ENCODE results near the gene KDM4D.

The KDM4D gene

GRCh38 chr11:94939346-94939745 is 34.2 kb upstream of the KDM4D start:
- no peak for TF ChIP-seq CTCF (IDR thresholded peaks at IDR 0.05)
- no peaks in the 10 kb centered on the region for H3K9me3 ChIP-seq (ENCODE audit: control insufficient read depth, low read length)
- H3K27ac ChIP-seq, result no peak overlapping the region
- no peak overlapping the region for H3K4me3 ChIP-seq (ENCODE audit: low read depth, low read length)
- H3K27me3 ChIP-seq (ENCODE audit: control insufficient read depth, insufficient read depth, low read length), result no peaks in the 10 kb centered on the region
- H3K4me2 ChIP-seq (ENCODE audit: low read length), result no peak overlapping the region
- H3K4me1 ChIP-seq, result peaks cover 10% of the 10 kb centered on the region
- H3K79me2 ChIP-seq, result no peaks in the 10 kb centered on the region
- no peak overlapping the region for H3K9ac ChIP-seq
- no peak overlapping the region for H2AFZ ChIP-seq
- no peaks in the 10 kb centered on the region for H3K36me3 ChIP-seq (ENCODE audit: control insufficient read depth, insufficient read depth, low read length)

- H3K27ac ChIP-seq, result no peak overlapping the region
- H3K79me2 ChIP-seq, result no peaks in the 10 kb centered on the region
- H3K9me3 ChIP-seq (ENCODE audit: control insufficient read depth, low read length), result no peaks in the 10 kb centered on the region
- no peak for TF ChIP-seq CTCF (IDR thresholded peaks at IDR 0.05)
- H3K4me2 ChIP-seq (ENCODE audit: low read length), result no peak overlapping the region
- H2AFZ ChIP-seq, result no peak overlapping the region
- no peaks in the 10 kb centered on the region for H3K36me3 ChIP-seq (ENCODE audit: control insufficient read depth, insufficient read depth, low read length)
- no peak overlapping the region for H3K4me3 ChIP-seq (ENCODE audit: low read depth, low read length)
- peaks cover 8% of the 10 kb centered on the region for H3K4me1 ChIP-seq
- no peaks in the 10 kb centered on the region for H3K27me3 ChIP-seq (ENCODE audit: control insufficient read depth, insufficient read depth, low read length)
- no peak overlapping the region for H3K9ac ChIP-seq
Measured at GRCh38 chr11:94941131-94941530, 32.4 kb upstream of the KDM4D start.

- no peak overlapping the region for H3K4me2 ChIP-seq (ENCODE audit: low read length)
- H3K79me2 ChIP-seq, result no peaks in the 10 kb centered on the region
- no peak for TF ChIP-seq CTCF (IDR thresholded peaks at IDR 0.05)
- H3K4me1 ChIP-seq, result no peaks in the 10 kb centered on the region
- no peaks in the 10 kb centered on the region for H3K27me3 ChIP-seq (ENCODE audit: control insufficient read depth, insufficient read depth, low read length)
- no peak overlapping the region for H2AFZ ChIP-seq
- H3K27ac ChIP-seq, result no peak overlapping the region
- H3K9me3 ChIP-seq (ENCODE audit: control insufficient read depth, low read length), result no peaks in the 10 kb centered on the region
- no peaks in the 10 kb centered on the region for H3K36me3 ChIP-seq (ENCODE audit: control insufficient read depth, insufficient read depth, low read length)
- no peak overlapping the region for H3K4me3 ChIP-seq (ENCODE audit: low read depth, low read length)
- no peak overlapping the region for H3K9ac ChIP-seq
Measured at GRCh38 chr11:94946812-94947211, 26.7 kb upstream of the KDM4D start.

GRCh38 chr11:94948070-94948617 is 25.4 kb upstream of the KDM4D start:
- no peaks in the 10 kb centered on the region for H3K36me3 ChIP-seq (ENCODE audit: control insufficient read depth, insufficient read depth, low read length)
- H3K9ac ChIP-seq, result no peak overlapping the region
- TF ChIP-seq CTCF (IDR thresholded peaks at IDR 0.05), result no peak
- no peaks in the 10 kb centered on the region for H3K4me1 ChIP-seq
- no peak overlapping the region for H2AFZ ChIP-seq
- H3K79me2 ChIP-seq, result no peaks in the 10 kb centered on the region
- no peak overlapping the region for H3K4me3 ChIP-seq (ENCODE audit: low read depth, low read length)
- no peaks in the 10 kb centered on the region for H3K27me3 ChIP-seq (ENCODE audit: control insufficient read depth, insufficient read depth, low read length)
- no peak overlapping the region for H3K27ac ChIP-seq
- no peaks in the 10 kb centered on the region for H3K9me3 ChIP-seq (ENCODE audit: control insufficient read depth, low read length)
- no peak overlapping the region for H3K4me2 ChIP-seq (ENCODE audit: low read length)

GRCh38 chr11:94954753-94955152 is 18.8 kb upstream of the KDM4D start:
- Histone ChIP-seq H2AFZ (no peak overlapping the region), H3K9me3 (ENCODE audit: control insufficient read depth, low read length) (no peaks in the 10 kb centered on the region), H3K27ac (no peak overlapping the region), H3K4me3 (ENCODE audit: low read depth, low read length) (no peak overlapping the region), H3K4me2 (ENCODE audit: low read length) (no peak overlapping the region), H3K79me2 (no peaks in the 10 kb centered on the region), H3K9ac (no peak overlapping the region), H3K27me3 (ENCODE audit: control insufficient read depth, insufficient read depth, low read length) (no peaks in the 10 kb centered on the region), H3K36me3 (ENCODE audit: control insufficient read depth, insufficient read depth, low read length) (no peaks in the 10 kb centered on the region), H3K4me1 (no peaks in the 10 kb centered on the region)
- TF ChIP-seq CTCF (IDR thresholded peaks at IDR 0.05), result no peak
